Loucy (cell line): ENCODE measurements around the gene TANC2.

Experiments used
- H2AFZ ChIP-seq: fragments of 200-600 bp; sonication (generic); 2 replicates; pipeline ENCODE4 v1.6.0; 2016; ENCODE audit warnings: antibody characterized with exemption, mild to moderate bottlenecking, low read length, moderate library complexity
- H3F3A ChIP-seq: fragments of 200-600 bp; 2 replicates; pipeline ENCODE4 v1.6.0; 2016; ENCODE audit warnings: antibody characterized with exemption, low read depth, mild to moderate bottlenecking
- H3K27me3 ChIP-seq: fragments of 200-600 bp; sonication (generic); 2 replicates; pipeline ENCODE4 v1.6.1; 2014; ENCODE audit warnings: low read length, mild to moderate bottlenecking; ENCODE audit not compliant: insufficient read depth, poor library complexity, severe bottlenecking
- H3K36me3 ChIP-seq: fragments of 200-600 bp; sonication (generic); 2 replicates; pipeline ENCODE4 v1.6.1; 2016; ENCODE audit warnings: low read length; ENCODE audit not compliant: insufficient read depth
- H3K4me1 ChIP-seq: fragments of 200-600 bp; sonication (generic); 2 replicates; pipeline ENCODE4 v1.5.1; 2014; ENCODE audit warnings: low read length, mild to moderate bottlenecking; ENCODE audit not compliant: insufficient read depth, poor library complexity, severe bottlenecking
- H3K4me2 ChIP-seq: fragments of 200-600 bp; sonication (generic); 2 replicates; pipeline ENCODE4 v1.6.0; 2014; ENCODE audit warnings: antibody characterized with exemption, low read length, low read depth, mild to moderate bottlenecking; ENCODE audit not compliant: poor library complexity, severe bottlenecking
- H3K4me3 ChIP-seq: fragments of 200-600 bp; sonication (generic); 2 replicates; pipeline ENCODE4 v1.5.1; 2014; ENCODE audit warnings: low read length, mild to moderate bottlenecking, mixed read lengths; ENCODE audit not compliant: poor library complexity, severe bottlenecking
- H3K79me2 ChIP-seq: fragments of 200-600 bp; sonication (generic); 2 replicates; pipeline ENCODE4 v1.6.1; 2014; ENCODE audit warnings: low read length; ENCODE audit not compliant: insufficient read depth
- H3K9ac ChIP-seq: fragments of 200-600 bp; sonication (generic); 2 replicates; pipeline ENCODE4 v1.6.0; 2014; ENCODE audit warnings: mild to moderate bottlenecking, low read depth, low read length, moderate library complexity; ENCODE audit not compliant: poor library complexity, severe bottlenecking
- H3K9me2 ChIP-seq: fragments of 200-600 bp; sonication (generic); replicated peaks from 2 replicates; pipeline ENCODE4 v1.6.1; 2016; ENCODE audit warnings: low read depth, low read length, mixed read lengths
- H3K9me3 ChIP-seq: fragments of 200-600 bp; sonication (generic); 2 replicates; pipeline ENCODE4 v1.6.1; 2014; ENCODE audit warnings: mild to moderate bottlenecking, antibody characterized with exemption, low read length, low read depth; ENCODE audit not compliant: insufficient read depth
- H4K20me1 ChIP-seq: fragments of 200-600 bp; sonication (generic); 2 replicates; pipeline ENCODE4 v1.6.0; 2014; ENCODE audit warnings: antibody characterized with exemption, low read length, mild to moderate bottlenecking; ENCODE audit not compliant: insufficient read depth, poor library complexity, severe bottlenecking
- EZH2phosphoT487 ChIP-seq: fragments of 200-600 bp; IDR thresholded peaks from 2 replicates; pipeline ENCODE4 v1.6.1; 2018; ENCODE audit warnings: antibody characterized with exemption, mild to moderate bottlenecking, moderate library complexity, borderline replicate concordance
- TF ChIP-seq, protein P1 (sequence below): fragments of 200-600 bp; sonication (generic); conservative IDR thresholded peaks from 2 replicates; pipeline ENCODE4 v1.5.1; 2014; ENCODE audit warnings: mild to moderate bottlenecking, antibody characterized with exemption, low read length

Gene TANC2

GRCh38 chr17:62935523-62935922 lies 30.5 kb upstream of the TANC2 start:
- no peaks in the 10 kb centered on the region for H4K20me1 ChIP-seq
- H3K9me3 ChIP-seq, result no peaks in the 10 kb centered on the region
- H2AFZ ChIP-seq, result no peak overlapping the region
- H3F3A ChIP-seq, result no peaks in the 10 kb centered on the region
- no peak overlapping the region for H3K9ac ChIP-seq
- TF ChIP-seq, protein P1, sequence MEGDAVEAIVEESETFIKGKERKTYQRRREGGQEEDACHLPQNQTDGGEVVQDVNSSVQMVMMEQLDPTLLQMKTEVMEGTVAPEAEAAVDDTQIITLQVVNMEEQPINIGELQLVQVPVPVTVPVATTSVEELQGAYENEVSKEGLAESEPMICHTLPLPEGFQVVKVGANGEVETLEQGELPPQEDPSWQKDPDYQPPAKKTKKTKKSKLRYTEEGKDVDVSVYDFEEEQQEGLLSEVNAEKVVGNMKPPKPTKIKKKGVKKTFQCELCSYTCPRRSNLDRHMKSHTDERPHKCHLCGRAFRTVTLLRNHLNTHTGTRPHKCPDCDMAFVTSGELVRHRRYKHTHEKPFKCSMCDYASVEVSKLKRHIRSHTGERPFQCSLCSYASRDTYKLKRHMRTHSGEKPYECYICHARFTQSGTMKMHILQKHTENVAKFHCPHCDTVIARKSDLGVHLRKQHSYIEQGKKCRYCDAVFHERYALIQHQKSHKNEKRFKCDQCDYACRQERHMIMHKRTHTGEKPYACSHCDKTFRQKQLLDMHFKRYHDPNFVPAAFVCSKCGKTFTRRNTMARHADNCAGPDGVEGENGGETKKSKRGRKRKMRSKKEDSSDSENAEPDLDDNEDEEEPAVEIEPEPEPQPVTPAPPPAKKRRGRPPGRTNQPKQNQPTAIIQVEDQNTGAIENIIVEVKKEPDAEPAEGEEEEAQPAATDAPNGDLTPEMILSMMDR, result no peak
- no peak for TF ChIP-seq EZH2phosphoT487
- H3K27me3 ChIP-seq, result no peaks in the 10 kb centered on the region
- H3K4me1 ChIP-seq, result no peaks in the 10 kb centered on the region
- H3K9me2 ChIP-seq, result no peaks in the 10 kb centered on the region
- H3K36me3 ChIP-seq, result no peaks in the 10 kb centered on the region
- no peak overlapping the region for H3K4me3 ChIP-seq
- H3K79me2 ChIP-seq, result no peaks in the 10 kb centered on the region
- no peak overlapping the region for H3K4me2 ChIP-seq

DNA sequence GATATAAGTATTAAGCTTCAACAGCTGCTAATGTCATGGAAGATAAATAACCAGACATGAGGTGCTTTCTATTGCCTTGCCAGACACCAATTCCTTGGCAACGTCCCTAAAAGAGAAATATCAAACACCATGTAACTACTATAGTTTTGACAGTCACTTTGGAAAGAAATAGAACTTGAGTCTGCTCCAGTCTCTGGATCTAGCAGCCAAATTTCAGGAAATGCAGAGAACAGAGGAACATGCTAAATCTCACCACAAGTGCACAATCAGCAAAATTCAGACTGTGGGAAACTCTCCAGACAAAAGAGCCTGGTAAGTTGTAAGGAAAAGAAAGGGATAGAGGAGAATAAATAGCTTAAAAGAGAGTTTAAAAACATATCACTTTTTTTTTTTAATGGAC lies 28.4 kb upstream of the TANC2 start:
- H3K9me3 ChIP-seq, result 0 out of 2 replicates have a peak, but pooled peaks cover 8% of the 10 kb centered on the region
- no peaks in the 10 kb centered on the region for H3K27me3 ChIP-seq
- H4K20me1 ChIP-seq, result no peaks in the 10 kb centered on the region
- H3K36me3 ChIP-seq, result no peaks in the 10 kb centered on the region
- no peaks in the 10 kb centered on the region for H3F3A ChIP-seq
- no peaks in the 10 kb centered on the region for H3K4me1 ChIP-seq
- TF ChIP-seq, protein P1, result no peak
- no peak for TF ChIP-seq EZH2phosphoT487
- H3K79me2 ChIP-seq, result no peaks in the 10 kb centered on the region
- H3K4me2 ChIP-seq, result no peak overlapping the region
- H3K9ac ChIP-seq, result no peak overlapping the region
- no peak overlapping the region for H3K4me3 ChIP-seq
- H3K9me2 ChIP-seq, result no peaks in the 10 kb centered on the region
- no peak overlapping the region for H2AFZ ChIP-seq

GRCh38 chr17:62941358-62941991 lies 24.6 kb upstream of the TANC2 start:
- TF ChIP-seq, protein P1, result no peak
- no peak for TF ChIP-seq EZH2phosphoT487
- Histone ChIP-seq H3K27me3 (no peaks in the 10 kb centered on the region), H3K9me3 (0 out of 2 replicates have a peak, but pooled peaks cover 8% of the 10 kb centered on the region), H3K36me3 (no peaks in the 10 kb centered on the region), H3K9ac (no peak overlapping the region), H3K9me2 (no peaks in the 10 kb centered on the region), H3K4me2 (no peak overlapping the region), H2AFZ (no peak overlapping the region), H3K4me3 (no peak overlapping the region), H4K20me1 (no peaks in the 10 kb centered on the region), H3F3A (no peaks in the 10 kb centered on the region), H3K79me2 (no peaks in the 10 kb centered on the region), H3K4me1 (no peaks in the 10 kb centered on the region)
